Measurements from ENCODE around the gene ACTN1.

The ACTN1 gene

GRCh38 chr14:69005432-69006148 is 26.5 kb upstream of the ACTN1 start:
- peaks cover 5% of the 10 kb centered on the region for H3K9me3 Mint-ChIP-seq
- H3K4me1 Mint-ChIP-seq, result peaks cover 23% of the 10 kb centered on the region
- peaks cover 5% of the 10 kb centered on the region for H3K27me3 Mint-ChIP-seq (ENCODE audit: low read depth)
- H3K36me3 Mint-ChIP-seq (ENCODE audit: low read depth), result no peaks in the 10 kb centered on the region
- TF ChIP-seq, protein P1, sequence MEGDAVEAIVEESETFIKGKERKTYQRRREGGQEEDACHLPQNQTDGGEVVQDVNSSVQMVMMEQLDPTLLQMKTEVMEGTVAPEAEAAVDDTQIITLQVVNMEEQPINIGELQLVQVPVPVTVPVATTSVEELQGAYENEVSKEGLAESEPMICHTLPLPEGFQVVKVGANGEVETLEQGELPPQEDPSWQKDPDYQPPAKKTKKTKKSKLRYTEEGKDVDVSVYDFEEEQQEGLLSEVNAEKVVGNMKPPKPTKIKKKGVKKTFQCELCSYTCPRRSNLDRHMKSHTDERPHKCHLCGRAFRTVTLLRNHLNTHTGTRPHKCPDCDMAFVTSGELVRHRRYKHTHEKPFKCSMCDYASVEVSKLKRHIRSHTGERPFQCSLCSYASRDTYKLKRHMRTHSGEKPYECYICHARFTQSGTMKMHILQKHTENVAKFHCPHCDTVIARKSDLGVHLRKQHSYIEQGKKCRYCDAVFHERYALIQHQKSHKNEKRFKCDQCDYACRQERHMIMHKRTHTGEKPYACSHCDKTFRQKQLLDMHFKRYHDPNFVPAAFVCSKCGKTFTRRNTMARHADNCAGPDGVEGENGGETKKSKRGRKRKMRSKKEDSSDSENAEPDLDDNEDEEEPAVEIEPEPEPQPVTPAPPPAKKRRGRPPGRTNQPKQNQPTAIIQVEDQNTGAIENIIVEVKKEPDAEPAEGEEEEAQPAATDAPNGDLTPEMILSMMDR (IDR thresholded peaks at IDR 0.05; ENCODE audit: unreplicated experiment in 3 of 3), result no peak
- no peak overlapping the region for H3K4me3 Mint-ChIP-seq
- peak overlapping the region in 2 of 3 experiments; percentile 67 to 73 for H3K27ac Mint-ChIP-seq

- peaks cover 23% of the 10 kb centered on the region for H3K4me1 Mint-ChIP-seq
- peak overlapping the region in 2 of 3 experiments; percentile 20 to 67 for H3K27ac Mint-ChIP-seq
- TF ChIP-seq, protein P1 (IDR thresholded peaks at IDR 0.05; ENCODE audit: unreplicated experiment in 3 of 3), result no peak
- H3K4me3 Mint-ChIP-seq, result no peak overlapping the region
- peaks cover 5% of the 10 kb centered on the region for H3K9me3 Mint-ChIP-seq
- no peaks in the 10 kb centered on the region for H3K36me3 Mint-ChIP-seq (ENCODE audit: low read depth)
- peaks cover 5% of the 10 kb centered on the region for H3K27me3 Mint-ChIP-seq (ENCODE audit: low read depth)
Measured at GRCh38 chr14:69004731-69005431, 25.8 kb upstream of the ACTN1 start.

GRCh38 chr14:69003626-69004025 is 24.5 kb upstream of the ACTN1 start:
- Mint-ChIP-seq H3K36me3 (ENCODE audit: low read depth) (no peaks in the 10 kb centered on the region), H3K4me3 (no peak overlapping the region), H3K4me1 (peaks cover 20% of the 10 kb centered on the region), H3K27ac (no peak overlapping the region), H3K9me3 (peaks cover 4% of the 10 kb centered on the region), H3K27me3 (ENCODE audit: low read depth) (peaks cover 5% of the 10 kb centered on the region)
- TF ChIP-seq, protein P1 (IDR thresholded peaks at IDR 0.05; ENCODE audit: unreplicated experiment in 3 of 3), result no peak

- Mint-ChIP-seq H3K27me3 (ENCODE audit: low read depth) (peaks cover 5% of the 10 kb centered on the region), H3K27ac (no peak overlapping the region), H3K9me3 (peaks cover 3% of the 10 kb centered on the region), H3K4me3 (no peak overlapping the region), H3K4me1 (peaks cover 14% of the 10 kb centered on the region), H3K36me3 (ENCODE audit: low read depth) (no peaks in the 10 kb centered on the region)
- TF ChIP-seq, protein P1 (IDR thresholded peaks at IDR 0.05; ENCODE audit: unreplicated experiment in 3 of 3), result no peak
Measured at GRCh38 chr14:69002069-69002468, 23.0 kb upstream of the ACTN1 start.

- peaks cover 3% of the 10 kb centered on the region for H3K9me3 Mint-ChIP-seq
- H3K27ac Mint-ChIP-seq, result no peak overlapping the region
- H3K36me3 Mint-ChIP-seq (ENCODE audit: low read depth), result no peaks in the 10 kb centered on the region
- TF ChIP-seq, protein P1 (IDR thresholded peaks at IDR 0.05; ENCODE audit: unreplicated experiment in 3 of 3), result no peak
- no peak overlapping the region for H3K4me3 Mint-ChIP-seq
- peaks cover 14% of the 10 kb centered on the region for H3K4me1 Mint-ChIP-seq
- H3K27me3 Mint-ChIP-seq (ENCODE audit: low read depth), result peaks cover 5% of the 10 kb centered on the region
Measured at GRCh38 chr14:69001375-69001774, 22.3 kb upstream of the ACTN1 start.

Measured in nephron (organoid).